SJSA1 (cell line): Measurements from ENCODE around the gene HOXC5. TPM values are rescaled to one million over a fixed set of nuclear protein-coding genes. Genes with fewer than 3 reads are reported as not detected.

Experiments
- DNase-seq, 2 experiments: peaks; one replicate each; pipeline ENCODE4 v3.0.0-alpha.2; 2015 to 2020; ENCODE audit warnings: low spot score in 2 of 2, low read depth in 1 of 2
- H3K27ac ChIP-seq: fragments of 250-450 bp; sonication (Bioruptor Pico); 2 replicates; pipeline ENCODE4 v1.5.1; 2020; ENCODE audit warnings: mild to moderate bottlenecking, moderate library complexity
- H3K27me3 ChIP-seq: fragments of 250-450 bp; sonication (Bioruptor Pico); replicated peaks from 2 replicates; pipeline ENCODE4 v1.5.1; 2020; ENCODE audit warnings: mild to moderate bottlenecking, moderate library complexity
- H3K36me3 ChIP-seq: fragments of 250-450 bp; sonication (Bioruptor Pico); 2 replicates; pipeline ENCODE4 v1.5.1; 2020; ENCODE audit warnings: mild to moderate bottlenecking
- H3K4me1 ChIP-seq: fragments of 250-450 bp; sonication (Bioruptor Pico); replicated peaks from 2 replicates; pipeline ENCODE4 v1.6.1; 2021; ENCODE audit warnings: mild to moderate bottlenecking
- H3K4me3 ChIP-seq: fragments of 250-450 bp; sonication (Bioruptor Pico); 2 replicates; pipeline ENCODE4 v1.5.1; 2020; ENCODE audit warnings: mild to moderate bottlenecking
- H3K9me3 ChIP-seq: fragments of 250-450 bp; sonication (Bioruptor Pico); replicated peaks from 2 replicates; pipeline ENCODE4 v1.5.1; 2020; ENCODE audit warnings: mild to moderate bottlenecking
- total RNA-seq: library from RNA; depleted of rRNA; stranded (reverse); fragments of >200 nt; shearing (Covaris generic); gene quantifications from 2 replicates; pipeline ENCODE4 v1.2.3, GENCODE V29; 2014

The HOXC5 gene
- total RNA-seq, 1 experiment from 2014 or later, result not detected

DNA sequence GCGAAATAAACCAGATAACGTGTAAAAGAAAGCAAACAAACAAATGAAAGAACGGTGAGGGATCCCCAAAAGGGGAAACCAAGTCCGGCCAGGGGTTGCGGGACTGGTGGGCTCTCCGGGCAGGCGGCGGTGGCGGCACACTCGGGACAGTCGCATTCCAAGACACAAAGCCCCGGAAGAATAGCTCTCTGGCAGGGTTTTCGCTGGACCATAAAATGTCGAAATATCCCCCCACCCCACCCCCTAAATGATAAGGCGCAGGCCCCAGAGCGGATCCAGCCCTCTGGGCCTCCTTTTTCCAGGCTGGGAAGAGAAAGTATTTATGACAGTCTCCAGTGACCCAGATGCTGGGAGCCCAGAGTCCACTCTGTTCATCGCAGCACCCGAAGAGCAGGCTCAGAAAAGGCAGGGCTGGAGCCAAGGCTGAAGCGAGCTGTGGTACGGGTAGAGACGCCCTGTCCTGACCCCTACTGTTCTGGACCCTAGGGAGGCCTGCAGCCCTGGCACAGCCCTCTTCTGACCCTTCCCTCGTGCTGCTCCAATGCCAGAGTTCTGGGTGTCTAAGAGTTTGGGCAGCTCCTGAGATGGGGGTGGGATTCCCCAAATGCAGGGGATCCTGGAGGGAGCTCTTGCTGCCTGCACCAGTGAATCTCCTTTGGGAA lies 26.2 kb upstream of the HOXC5 start:
- H3K4me1 ChIP-seq, result peaks cover 48% of the 10 kb centered on the region
- peak in 1 of 2 experiments; percentile 14 for DNase-seq
- H3K4me3 ChIP-seq, result peak overlapping the region; percentile 21
- no peak overlapping the region for H3K27ac ChIP-seq
- H3K9me3 ChIP-seq, result no peaks in the 10 kb centered on the region
- H3K27me3 ChIP-seq, result no peaks in the 10 kb centered on the region
- 0 out of 2 replicates have a peak, but pooled peaks cover 5% of the 10 kb centered on the region for H3K36me3 ChIP-seq

DNA sequence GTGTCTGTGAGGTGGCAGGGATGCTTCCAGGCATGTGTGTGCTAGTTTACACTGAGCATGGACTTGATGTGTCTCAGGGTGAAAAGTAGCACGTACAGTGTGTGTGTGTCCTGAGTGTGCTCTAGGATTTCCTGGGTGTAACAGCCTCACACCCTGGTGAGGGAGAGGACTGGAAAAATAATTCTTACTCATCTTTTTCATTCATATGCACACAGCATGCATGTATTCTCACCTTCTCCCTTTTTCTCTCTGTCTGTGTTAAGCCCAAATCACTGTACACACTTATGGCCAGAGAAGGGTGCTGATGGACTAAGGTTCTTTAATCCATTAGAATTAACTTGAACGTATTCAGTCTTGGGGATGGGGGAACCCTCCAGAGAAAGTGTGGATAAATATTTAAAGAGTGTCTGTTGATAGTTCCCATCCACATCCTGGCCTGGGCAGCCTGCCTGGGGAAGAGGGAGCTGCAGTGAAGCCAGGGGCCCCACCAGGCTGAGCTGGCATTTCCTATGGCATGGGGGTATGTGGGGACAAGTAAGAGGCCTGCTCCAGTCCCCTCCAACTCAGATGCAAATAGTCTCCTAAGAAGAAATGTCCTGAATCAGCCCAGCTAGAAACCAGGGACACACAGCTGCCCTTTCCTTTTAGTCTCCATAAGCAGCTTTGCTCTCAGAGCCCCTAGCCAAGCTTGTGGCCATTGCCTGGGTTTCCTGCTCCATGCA lies 25.2 kb upstream of the HOXC5 start:
- H3K27ac ChIP-seq, result no peak overlapping the region
- 0 out of 2 replicates have a peak, but pooled peaks cover under 1% of the 10 kb centered on the region for H3K36me3 ChIP-seq
- H3K27me3 ChIP-seq, result no peaks in the 10 kb centered on the region
- H3K9me3 ChIP-seq, result no peaks in the 10 kb centered on the region
- no peak overlapping the region for H3K4me3 ChIP-seq
- peak in 1 of 2 experiments; percentile 19 for DNase-seq
- peaks cover 57% of the 10 kb centered on the region for H3K4me1 ChIP-seq

DNA sequence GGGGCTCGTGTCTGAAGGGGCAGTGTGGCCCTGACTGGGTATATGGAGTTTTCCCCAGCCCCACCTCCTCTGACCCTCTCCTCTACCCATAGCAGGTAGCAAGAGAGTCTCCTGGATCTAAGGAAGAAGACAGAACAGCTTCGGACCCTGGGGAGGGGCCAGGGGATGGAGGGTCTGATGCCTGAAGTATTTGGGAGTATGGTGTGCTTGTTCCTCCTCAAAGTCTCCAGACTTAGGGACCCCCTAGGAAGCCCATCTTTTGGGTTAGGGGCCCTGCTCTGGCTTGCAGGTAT lies 24.6 kb upstream of the HOXC5 start:
- no peak overlapping the region for H3K27ac ChIP-seq
- DNase-seq, result no peak
- H3K36me3 ChIP-seq, result no peaks in the 10 kb centered on the region
- no peak overlapping the region for H3K4me3 ChIP-seq
- no peaks in the 10 kb centered on the region for H3K9me3 ChIP-seq
- no peaks in the 10 kb centered on the region for H3K27me3 ChIP-seq
- H3K4me1 ChIP-seq, result peaks cover 62% of the 10 kb centered on the region

DNA sequence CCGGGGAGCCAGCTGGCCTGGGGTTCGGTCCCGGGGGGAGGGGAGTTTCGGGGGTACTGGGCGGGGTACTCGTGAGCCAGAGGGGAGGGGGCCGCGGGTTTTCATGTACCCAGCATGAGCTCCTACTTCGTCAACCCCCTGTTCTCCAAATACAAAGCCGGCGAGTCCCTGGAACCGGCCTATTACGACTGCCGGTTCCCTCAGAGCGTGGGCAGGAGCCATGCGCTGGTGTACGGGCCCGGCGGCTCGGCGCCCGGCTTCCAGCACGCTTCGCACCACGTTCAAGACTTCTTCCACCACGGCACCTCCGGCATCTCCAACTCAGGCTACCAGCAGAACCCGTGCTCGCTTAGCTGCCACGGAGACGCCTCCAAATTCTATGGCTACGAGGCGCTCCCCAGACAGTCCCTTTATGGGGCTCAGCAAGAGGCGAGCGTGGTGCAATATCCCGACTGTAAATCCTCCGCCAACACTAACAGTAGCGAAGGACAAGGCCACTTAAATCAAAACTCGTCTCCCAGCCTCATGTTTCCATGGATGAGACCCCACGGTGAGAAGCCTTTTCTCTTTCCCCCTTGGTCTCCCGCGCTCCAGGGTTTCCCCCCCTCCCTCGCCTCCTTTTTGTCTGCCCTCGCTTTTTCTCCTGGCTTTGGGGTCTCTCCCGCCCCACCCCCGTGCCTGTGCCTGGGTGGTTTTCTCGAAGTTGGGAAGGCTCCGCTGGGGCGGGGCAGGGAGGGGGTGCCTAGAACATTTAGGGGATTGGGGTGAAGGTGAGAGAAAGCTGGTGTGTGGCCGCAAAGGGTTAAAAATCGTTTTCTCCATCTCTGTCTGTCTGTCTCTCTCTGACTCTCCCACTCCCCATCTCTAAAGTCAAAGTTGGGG lies 23.4 kb upstream of the HOXC5 start:
- Histone ChIP-seq H3K4me3 (peak overlapping the region; percentile 37), H3K27ac (no peak overlapping the region; the same call in 1 of the 2 replicates), H3K9me3 (no peaks in the 10 kb centered on the region), H3K27me3 (no peaks in the 10 kb centered on the region), H3K36me3 (no peaks in the 10 kb centered on the region), H3K4me1 (peaks cover 63% of the 10 kb centered on the region)
- DNase-seq, result peak in 1 of 2 experiments; percentile 24

DNA sequence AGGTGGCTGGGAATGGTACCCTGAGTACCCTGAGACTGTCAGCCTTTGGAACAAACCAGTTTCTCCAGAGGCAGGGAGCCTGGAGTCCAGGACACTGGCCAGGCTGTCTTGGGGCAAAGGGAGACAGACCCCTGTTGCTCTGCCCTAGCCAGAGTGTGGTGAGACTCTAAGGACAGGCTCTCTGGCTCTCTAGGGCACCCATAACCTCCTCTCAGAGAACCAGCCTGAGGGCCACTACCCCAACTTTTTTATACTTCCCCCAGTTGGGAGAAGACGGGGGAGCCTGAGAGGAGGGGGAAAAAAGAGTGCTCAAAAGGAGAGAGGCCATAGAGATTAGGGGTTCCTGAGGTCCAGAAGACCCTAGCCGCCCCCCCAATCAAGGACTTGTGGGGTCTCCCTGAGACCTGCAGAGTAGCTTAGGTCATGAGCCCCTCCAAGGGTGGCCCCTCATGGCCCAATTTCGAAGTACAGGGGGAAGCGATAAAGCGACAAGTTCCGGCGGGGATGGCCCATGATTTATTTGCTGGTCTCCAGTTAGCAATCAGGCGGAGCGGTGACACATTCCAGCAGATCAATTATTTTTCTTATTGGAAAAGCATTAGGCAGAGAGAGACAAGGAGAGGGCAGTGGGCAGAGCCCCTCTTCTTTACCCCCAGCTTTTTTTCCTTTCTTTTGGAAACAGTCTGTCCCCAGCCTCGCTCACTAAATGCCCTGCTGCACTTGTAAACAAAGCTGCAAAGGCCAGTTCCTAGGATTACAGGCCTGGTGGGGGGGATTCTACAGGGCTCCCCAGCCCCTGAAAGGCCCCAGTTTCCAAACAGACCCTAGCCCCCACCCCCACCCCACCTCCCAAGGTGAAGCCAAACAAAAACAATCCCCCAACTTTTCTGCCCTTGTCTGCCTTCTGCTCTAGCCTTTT lies 22.5 kb upstream of the HOXC5 start:
- Histone ChIP-seq H3K4me3 (peak overlapping the region; percentile 37), H3K27me3 (no peaks in the 10 kb centered on the region), H3K4me1 (peaks cover 63% of the 10 kb centered on the region), H3K27ac (peak overlapping the region; percentile 54), H3K9me3 (no peaks in the 10 kb centered on the region), H3K36me3 (no peaks in the 10 kb centered on the region)
- peak in 1 of 2 experiments; percentile 38 for DNase-seq

DNA sequence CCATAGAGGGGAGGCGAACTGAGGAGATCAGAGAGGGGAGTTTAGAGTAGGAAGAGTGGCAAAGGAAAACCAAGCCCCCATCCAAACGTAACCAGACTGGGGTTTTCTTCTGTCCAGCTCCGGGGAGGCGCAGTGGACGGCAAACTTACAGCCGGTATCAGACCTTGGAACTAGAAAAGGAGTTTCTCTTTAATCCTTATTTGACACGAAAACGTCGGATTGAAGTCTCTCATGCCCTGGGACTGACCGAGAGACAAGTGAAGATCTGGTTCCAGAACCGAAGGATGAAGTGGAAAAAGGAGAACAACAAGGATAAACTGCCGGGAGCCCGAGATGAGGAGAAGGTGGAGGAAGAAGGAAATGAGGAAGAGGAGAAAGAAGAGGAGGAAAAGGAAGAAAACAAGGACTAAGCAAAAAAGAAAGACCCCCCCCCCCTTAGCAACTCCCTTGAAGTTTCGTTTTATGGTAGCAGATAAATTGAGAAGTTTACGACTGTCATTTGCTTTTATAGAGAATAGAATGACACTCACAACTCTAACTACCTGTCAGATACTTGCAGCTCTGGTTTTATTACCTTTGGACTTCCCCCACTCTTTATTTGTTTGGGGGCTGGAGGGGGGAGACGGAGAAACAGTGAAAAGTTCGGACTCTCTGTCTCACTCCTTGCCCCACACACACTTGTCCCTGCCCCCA lies 21.7 kb upstream of the HOXC5 start:
- peak overlapping the region; percentile 54 for H3K27ac ChIP-seq
- peak in 1 of 2 experiments; percentile 38 for DNase-seq
- H3K27me3 ChIP-seq, result no peaks in the 10 kb centered on the region
- H3K9me3 ChIP-seq, result no peaks in the 10 kb centered on the region
- H3K4me3 ChIP-seq, result peak overlapping the region; percentile 37
- no peaks in the 10 kb centered on the region for H3K36me3 ChIP-seq
- H3K4me1 ChIP-seq, result peaks cover 66% of the 10 kb centered on the region

DNA sequence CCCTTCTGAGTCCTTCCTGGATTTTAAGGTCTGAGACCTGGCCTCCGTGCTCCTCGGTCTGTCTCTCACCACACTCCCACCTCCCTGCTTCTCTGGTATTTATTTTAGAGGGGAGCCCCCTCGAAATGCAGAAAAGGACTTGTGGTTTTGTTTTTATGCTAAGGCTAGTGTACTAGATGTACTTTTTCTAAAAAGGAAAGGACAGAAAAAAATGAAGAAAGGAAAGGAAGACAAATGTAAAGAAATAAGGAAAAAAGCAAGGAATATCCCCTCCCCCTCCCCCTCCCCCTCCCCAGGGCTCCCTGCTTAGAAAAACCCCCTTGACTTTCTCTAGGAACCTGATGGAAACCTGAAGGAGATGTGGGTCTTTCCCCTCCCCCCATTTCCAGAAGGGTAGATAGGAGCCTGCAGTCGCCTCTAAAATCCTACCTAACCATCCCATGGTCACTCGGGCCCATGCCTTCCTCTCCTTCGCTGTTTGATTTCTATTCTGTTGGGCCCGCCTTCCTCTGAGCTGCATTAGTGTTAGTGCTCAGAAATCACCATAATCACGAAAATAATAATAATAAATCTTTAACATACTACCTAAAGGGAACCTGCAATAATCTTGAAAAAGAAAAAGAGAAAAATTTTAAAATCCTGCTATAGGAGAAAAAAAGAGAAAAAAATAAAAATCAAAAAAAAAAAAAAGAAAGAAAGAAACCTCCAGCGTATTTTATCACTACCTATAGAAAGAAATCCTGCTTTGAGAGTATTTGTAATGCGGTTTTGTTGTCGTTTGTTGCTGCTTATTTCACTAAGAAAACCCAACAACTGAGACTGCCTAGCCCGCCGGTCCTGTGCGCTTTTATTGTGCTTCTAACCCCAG lies 21.0 kb upstream of the HOXC5 start:
- Histone ChIP-seq H3K4me1 (peaks cover 68% of the 10 kb centered on the region), H3K27ac (peak overlapping the region; percentile 84), H3K9me3 (no peaks in the 10 kb centered on the region), H3K4me3 (peak overlapping the region; percentile 37), H3K36me3 (no peaks in the 10 kb centered on the region), H3K27me3 (no peaks in the 10 kb centered on the region)
- DNase-seq, result peak in 1 of 2 experiments; percentile 47

DNA sequence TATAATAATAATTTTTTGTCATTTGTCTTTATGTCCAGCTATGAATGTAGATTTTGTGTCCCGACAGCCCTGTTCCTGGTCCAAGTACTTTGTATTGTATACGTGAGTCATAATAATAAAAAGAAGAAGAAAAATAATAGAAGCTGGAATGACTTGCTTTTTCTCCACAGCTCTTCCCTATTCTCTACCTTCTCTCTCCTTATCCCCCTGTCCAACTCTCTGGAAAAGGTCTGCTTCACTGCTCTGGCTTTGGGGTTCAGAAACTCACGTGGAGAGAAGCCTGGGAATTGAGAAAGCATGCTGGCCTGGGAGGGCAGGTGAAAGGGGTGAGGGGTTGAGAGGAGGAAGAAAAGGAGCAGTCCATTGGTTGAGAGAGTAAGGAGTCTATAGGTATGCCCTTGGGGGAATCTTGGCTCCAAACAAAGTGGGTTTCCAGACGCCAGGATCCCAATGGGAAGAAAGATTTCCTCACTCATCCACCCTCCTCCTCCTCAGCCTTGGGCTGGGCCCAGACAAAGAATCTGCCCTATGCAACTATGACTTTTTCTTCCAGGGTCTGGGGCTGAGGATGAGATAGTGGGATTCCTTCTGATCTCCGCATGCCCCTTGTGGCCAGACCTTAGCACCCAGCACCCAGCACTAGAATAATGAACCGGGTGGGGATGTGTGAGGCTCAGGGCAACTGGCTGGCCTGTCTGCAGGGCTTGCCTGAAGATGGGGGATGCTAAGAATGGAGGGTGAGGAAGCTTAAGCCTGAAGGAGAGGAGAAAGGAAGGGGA lies 20.0 kb upstream of the HOXC5 start:
- H3K27ac ChIP-seq, result peak overlapping the region; percentile 84
- peaks cover 61% of the 10 kb centered on the region for H3K4me1 ChIP-seq
- H3K36me3 ChIP-seq, result no peaks in the 10 kb centered on the region
- no peaks in the 10 kb centered on the region for H3K9me3 ChIP-seq
- peak in 1 of 2 experiments; percentile 50 for DNase-seq
- H3K4me3 ChIP-seq, result no peak overlapping the region
- no peaks in the 10 kb centered on the region for H3K27me3 ChIP-seq

DNA sequence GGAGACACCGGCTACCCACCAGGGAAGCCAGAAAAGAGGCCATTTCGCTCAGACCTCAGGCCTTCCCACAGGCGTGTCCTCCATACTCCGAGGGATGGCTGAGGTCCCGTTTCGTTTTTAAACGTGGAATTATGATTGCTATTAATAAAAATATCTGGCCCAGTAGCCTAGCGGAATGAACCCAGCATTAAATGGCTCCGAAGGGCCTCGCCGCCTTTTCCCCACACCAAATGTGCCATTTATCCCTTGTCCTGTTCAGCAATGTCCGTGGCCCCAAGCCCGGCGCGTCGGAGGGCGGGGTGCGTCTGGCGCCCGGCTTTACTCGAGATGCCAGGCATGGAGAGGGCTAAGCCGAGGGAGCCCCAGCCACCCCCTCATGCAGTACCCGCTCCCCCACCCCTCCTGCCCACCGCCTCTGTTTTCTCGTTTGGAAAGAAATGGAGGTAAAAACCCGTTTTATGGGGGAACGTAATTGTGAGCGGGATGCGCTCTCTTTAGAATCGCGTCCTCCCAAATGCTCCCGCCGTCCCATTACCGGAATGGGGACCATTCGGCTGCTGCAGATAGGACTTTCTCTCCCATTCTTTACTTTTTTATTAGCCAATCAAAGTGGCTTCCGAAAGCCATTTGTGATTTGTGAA lies 18.4 kb upstream of the HOXC5 start:
- Histone ChIP-seq H3K27ac (peak overlapping the region; percentile 84), H3K9me3 (no peaks in the 10 kb centered on the region), H3K4me1 (peaks cover 60% of the 10 kb centered on the region), H3K36me3 (peaks cover 3% of the 10 kb centered on the region; the same call in 1 of the 2 replicates), H3K27me3 (no peaks in the 10 kb centered on the region), H3K4me3 (peak overlapping the region; percentile 20)
- no peak for DNase-seq

DNA sequence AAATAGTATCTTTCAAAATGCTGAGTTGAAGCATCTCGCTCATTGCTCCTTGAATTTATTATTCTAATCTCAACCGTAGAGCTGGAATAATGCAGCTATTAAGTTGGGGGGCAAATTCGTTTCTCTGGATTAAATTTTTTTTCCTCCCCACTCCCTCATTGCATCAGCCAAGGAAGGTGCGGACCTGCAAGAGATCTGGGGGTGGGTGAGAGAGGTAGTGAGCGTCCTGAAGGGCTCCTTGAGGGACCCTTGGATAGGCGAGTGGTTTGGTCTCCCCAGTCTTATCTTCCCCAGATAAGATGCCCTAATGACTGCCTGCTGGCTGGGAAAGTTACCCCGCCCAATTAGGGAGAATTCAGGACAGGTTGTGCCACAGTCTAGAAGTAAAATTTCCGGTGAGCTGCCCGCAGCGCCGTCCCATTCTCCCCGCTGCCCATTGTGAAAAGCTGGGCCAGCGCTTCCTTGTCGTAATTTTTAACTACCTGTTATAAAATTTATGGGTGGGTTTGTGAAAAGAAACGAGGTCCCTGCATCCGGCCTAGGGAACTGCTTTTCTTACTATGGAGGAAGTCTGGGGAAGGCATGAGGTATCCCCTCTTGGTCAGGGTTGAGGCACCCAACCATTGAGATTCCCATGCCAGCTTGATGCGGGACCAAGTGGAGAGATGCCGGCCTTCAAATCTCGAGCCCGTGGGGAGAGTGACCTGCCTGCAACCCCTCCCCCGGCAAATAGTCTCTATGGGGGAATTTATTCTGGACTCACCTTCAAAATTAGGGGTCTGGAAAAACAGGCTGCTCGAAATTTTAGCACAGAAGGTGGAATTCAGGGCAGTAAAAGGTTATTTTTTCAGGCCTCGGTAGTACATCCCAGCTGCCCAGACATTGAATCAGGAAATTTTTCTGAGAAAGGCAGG lies 17.6 kb upstream of the HOXC5 start:
- no peaks in the 10 kb centered on the region for H3K27me3 ChIP-seq
- no peak overlapping the region for H3K4me3 ChIP-seq
- no peaks in the 10 kb centered on the region for H3K9me3 ChIP-seq
- peaks cover 56% of the 10 kb centered on the region for H3K4me1 ChIP-seq
- no peak for DNase-seq
- peaks cover 3% of the 10 kb centered on the region for H3K36me3 ChIP-seq
- no peak overlapping the region for H3K27ac ChIP-seq
